ENCODE data around the gene GFRA1.

GFRA1 gene

GRCh38 chr10:116147147-116147905 lies 125.7 kb downstream of the GFRA1 start:
- Mint-ChIP-seq H3K4me1 (peaks cover 26% of the 10 kb centered on the region), H3K27ac (peak overlapping the region in 1 of 2 donors; percentile 42), H3K9me3 (peaks cover 0 to 13% of the 10 kb centered on the region in 2 donors), H3K27me3 (peaks cover 22% of the 10 kb centered on the region), H3K4me3 (peak overlapping the region; percentile 27 to 62)
- ATAC-seq (peak; percentile 93), DNase-seq (peak; percentile 66 to 68)

GRCh38 chr10:116146372-116147140 lies 126.5 kb downstream of the GFRA1 start:
- DNase-seq = no peak
- Mint-ChIP-seq H3K4me1 (peaks cover 26% of the 10 kb centered on the region), H3K9me3 (peaks cover 0 to 5% of the 10 kb centered on the region in 2 donors), H3K27ac (peak overlapping the region in 1 of 2 donors; percentile 72), H3K4me3 (peak overlapping the region; percentile 27 to 62), H3K27me3 (peaks cover 14% of the 10 kb centered on the region)
- ATAC-seq = no peak

- ATAC-seq (no peak), DNase-seq (no peak)
- Mint-ChIP-seq H3K27ac (no peak overlapping the region), H3K4me3 (no peak overlapping the region), H3K4me1 (peaks cover 26% of the 10 kb centered on the region), H3K9me3 (no peaks in the 10 kb centered on the region), H3K27me3 (peaks cover 21% of the 10 kb centered on the region)
These were observed 129.3 kb downstream of the GFRA1 start for GRCh38 chr10:116143673-116144222.

- no peak overlapping the region for H3K4me3 Mint-ChIP-seq
- no peaks in the 10 kb centered on the region for H3K9me3 Mint-ChIP-seq
- DNase-seq = no peak
- H3K27me3 Mint-ChIP-seq = peaks cover 21% of the 10 kb centered on the region
- H3K27ac Mint-ChIP-seq = no peak overlapping the region
- no peak for ATAC-seq
- peaks cover 7% of the 10 kb centered on the region for H3K4me1 Mint-ChIP-seq
These were observed 131.2 kb downstream of the GFRA1 start for GRCh38 chr10:116141855-116142254.

- H3K27ac Mint-ChIP-seq = no peak overlapping the region
- no peak overlapping the region for H3K4me3 Mint-ChIP-seq
- peaks cover 21% of the 10 kb centered on the region for H3K27me3 Mint-ChIP-seq
These were observed 131.8 kb downstream of the GFRA1 start for GRCh38 chr10:116141246-116141645.

GRCh38 chr10:116139886-116140285 lies 133.1 kb downstream of the GFRA1 start:
- DNase-seq (no peak), ATAC-seq (no peak)
- Mint-ChIP-seq H3K9me3 (no peaks in the 10 kb centered on the region), H3K27me3 (peaks cover 21% of the 10 kb centered on the region), H3K27ac (no peak overlapping the region), H3K4me3 (no peak overlapping the region), H3K4me1 (no peaks in the 10 kb centered on the region)

More at GRCh38 chr10:116141246-116141645, 131.8 kb downstream of the GFRA1 start:
- H3K9me3 Mint-ChIP-seq = no peaks in the 10 kb centered on the region
- no peak for DNase-seq
- H3K4me1 Mint-ChIP-seq = peaks cover under 1% of the 10 kb centered on the region
- no peak for ATAC-seq

GRCh38 chr10:116138897-116139296 lies 134.1 kb downstream of the GFRA1 start:
- H3K9me3 Mint-ChIP-seq = no peaks in the 10 kb centered on the region
- no peaks in the 10 kb centered on the region for H3K4me1 Mint-ChIP-seq
- H3K4me3 Mint-ChIP-seq = no peak overlapping the region
- H3K27ac Mint-ChIP-seq = no peak overlapping the region
- ATAC-seq (no peak), DNase-seq (no peak)
- H3K27me3 Mint-ChIP-seq = peaks cover 21% of the 10 kb centered on the region

GRCh38 chr10:116136261-116136660 lies 136.7 kb downstream of the GFRA1 start:
- no peak for DNase-seq
- H3K9me3 Mint-ChIP-seq = no peaks in the 10 kb centered on the region
- no peak overlapping the region for H3K4me3 Mint-ChIP-seq
- H3K4me1 Mint-ChIP-seq = no peaks in the 10 kb centered on the region
- peaks cover 33% of the 10 kb centered on the region for H3K27me3 Mint-ChIP-seq
- H3K27ac Mint-ChIP-seq = no peak overlapping the region
- ATAC-seq = no peak

GRCh38 chr10:116134322-116134721 lies 138.7 kb downstream of the GFRA1 start:
- DNase-seq (no peak), ATAC-seq (no peak)
- Mint-ChIP-seq H3K27me3 (peaks cover 14% of the 10 kb centered on the region), H3K27ac (no peak overlapping the region), H3K4me3 (no peak overlapping the region), H3K9me3 (no peaks in the 10 kb centered on the region), H3K4me1 (no peaks in the 10 kb centered on the region)

GRCh38 chr10:116133634-116134033 lies 139.4 kb downstream of the GFRA1 start:
- no peak overlapping the region for H3K4me3 Mint-ChIP-seq
- H3K9me3 Mint-ChIP-seq = no peaks in the 10 kb centered on the region
- H3K4me1 Mint-ChIP-seq = no peaks in the 10 kb centered on the region
- DNase-seq (no peak), ATAC-seq (no peak)
- H3K27ac Mint-ChIP-seq = no peak overlapping the region
- H3K27me3 Mint-ChIP-seq = peaks cover 12% of the 10 kb centered on the region

GRCh38 chr10:116132780-116133399 lies 140.1 kb downstream of the GFRA1 start:
- no peaks in the 10 kb centered on the region for H3K4me1 Mint-ChIP-seq
- ATAC-seq = no peak
- DNase-seq = no peak
- no peaks in the 10 kb centered on the region for H3K9me3 Mint-ChIP-seq
- H3K27ac Mint-ChIP-seq = no peak overlapping the region
- peaks cover 12% of the 10 kb centered on the region for H3K27me3 Mint-ChIP-seq
- H3K4me3 Mint-ChIP-seq = peak overlapping the region in 1 of 2 donors; percentile 4

GRCh38 chr10:116130006-116130405 lies 143.0 kb downstream of the GFRA1 start:
- no peaks in the 10 kb centered on the region for H3K4me1 Mint-ChIP-seq
- no peak for ATAC-seq
- no peaks in the 10 kb centered on the region for H3K9me3 Mint-ChIP-seq
- no peak for DNase-seq
- no peak overlapping the region for H3K27ac Mint-ChIP-seq
- no peak overlapping the region for H3K4me3 Mint-ChIP-seq
- H3K27me3 Mint-ChIP-seq = peaks cover 12% of the 10 kb centered on the region

GRCh38 chr10:116126954-116127695 lies 145.9 kb downstream of the GFRA1 start:
- Mint-ChIP-seq H3K27me3 (no peaks in the 10 kb centered on the region), H3K27ac (no peak overlapping the region), H3K4me3 (no peak overlapping the region), H3K9me3 (no peaks in the 10 kb centered on the region), H3K4me1 (no peaks in the 10 kb centered on the region)
- ATAC-seq = no peak
- DNase-seq = no peak

- Mint-ChIP-seq H3K4me3 (no peak overlapping the region), H3K27ac (no peak overlapping the region), H3K4me1 (no peaks in the 10 kb centered on the region), H3K27me3 (peaks cover 2% of the 10 kb centered on the region), H3K9me3 (no peaks in the 10 kb centered on the region)
- no peak for DNase-seq
- no peak for ATAC-seq
These were observed 146.8 kb downstream of the GFRA1 start for GRCh38 chr10:116126239-116126638.

- H3K27me3 Mint-ChIP-seq = peaks cover 6% of the 10 kb centered on the region
- ATAC-seq = no peak
- no peak overlapping the region for H3K4me3 Mint-ChIP-seq
- no peaks in the 10 kb centered on the region for H3K4me1 Mint-ChIP-seq
- H3K9me3 Mint-ChIP-seq = no peaks in the 10 kb centered on the region
- H3K27ac Mint-ChIP-seq = no peak overlapping the region
- DNase-seq = no peak
These were observed 147.8 kb downstream of the GFRA1 start for GRCh38 chr10:116125180-116125579.
